22Rv1 (cell line): ENCODE results near the gene GLCE.

ENCODE experiments used
- CTCF ChIP-seq: fragments of 450-650 bp; IDR thresholded peaks from 2 replicates; pipeline ENCODE4 v1.5.1; 2017; ENCODE audit warnings: mild to moderate bottlenecking
- ZFX ChIP-seq: fragments of 450-650 bp; IDR thresholded peaks from 2 replicates; pipeline ENCODE4 v1.6.1; 2017; ENCODE audit warnings: antibody characterized with exemption, borderline replicate concordance

DNA sequence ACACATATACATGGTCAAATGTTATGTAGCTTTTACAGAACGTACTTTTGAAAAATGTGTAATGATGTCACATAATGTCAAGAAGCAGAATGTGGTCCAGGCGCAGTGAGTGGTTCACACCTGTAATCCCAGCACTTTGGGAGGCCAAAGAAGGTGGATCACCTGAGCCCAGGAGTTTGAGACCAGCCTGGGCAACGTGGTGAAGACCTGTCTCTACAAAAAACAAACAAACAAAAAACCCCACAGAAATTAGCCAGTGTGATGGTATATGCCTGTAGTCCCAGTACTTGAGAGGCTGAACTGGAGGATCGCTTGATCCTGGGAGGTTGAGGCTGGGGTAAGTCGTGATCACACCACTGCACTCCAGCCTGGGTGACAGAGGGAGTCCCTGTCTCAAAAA is 15.9 kb upstream of the GLCE start:
- TF ChIP-seq CTCF (no peak), ZFX (no peak)
